ENCODE data around the gene EWSR1.

EWSR1 gene

GRCh38 chr22:29348041-29348440, 80.0 kb downstream of the EWSR1 start:
- H3K4me3 ChIP-seq (ENCODE audit: low read depth in 1 of 2, low read length in 1 of 2), result no peak overlapping the region
- H3K27ac ChIP-seq, result no peak overlapping the region
- peaks cover 98% of the 10 kb centered on the region for H3K36me3 ChIP-seq
- no peaks in the 10 kb centered on the region for H3K4me1 ChIP-seq (ENCODE audit: control insufficient read depth in 1 of 2, insufficient read depth in 1 of 2, low read depth in 1 of 2, low read length in 1 of 2)
- TF ChIP-seq CTCF (IDR thresholded peaks at IDR 0.05), result no peak
- H3K9me3 ChIP-seq, result no peaks in the 10 kb centered on the region
- H3K27me3 ChIP-seq, result no peaks in the 10 kb centered on the region

- H3K9me3 ChIP-seq, result no peaks in the 10 kb centered on the region
- no peak overlapping the region for H3K27ac ChIP-seq
- peaks cover 98% of the 10 kb centered on the region for H3K36me3 ChIP-seq
- H3K27me3 ChIP-seq, result no peaks in the 10 kb centered on the region
- H3K4me3 ChIP-seq (ENCODE audit: low read depth in 1 of 2, low read length in 1 of 2), result no peak overlapping the region
- no peaks in the 10 kb centered on the region for H3K4me1 ChIP-seq (ENCODE audit: control insufficient read depth in 1 of 2, insufficient read depth in 1 of 2, low read depth in 1 of 2, low read length in 1 of 2)
- TF ChIP-seq CTCF (IDR thresholded peaks at IDR 0.05), result no peak
Observed at GRCh38 chr22:29348956-29349355, 80.9 kb downstream of the EWSR1 start.

Data from neutrophil (primary cell).